ENCODE data around the gene EYA2.

- no peak for TF ChIP-seq CSRNP3 (CRISPR knock-in tag; IDR thresholded peaks at IDR 0.05)
- no peak for TF ChIP-seq RARB (CRISPR knock-in tag; IDR thresholded peaks at IDR 0.05)
- no peak for TF ChIP-seq TSHZ2 (CRISPR knock-in tag; IDR thresholded peaks at IDR 0.05)
- TF ChIP-seq ZFP30 (CRISPR knock-in tag; IDR thresholded peaks at IDR 0.05) = no peak
- no peak for TF ChIP-seq ZFP3 (CRISPR knock-in tag; IDR thresholded peaks at IDR 0.05)
- TF ChIP-seq, protein P1, sequence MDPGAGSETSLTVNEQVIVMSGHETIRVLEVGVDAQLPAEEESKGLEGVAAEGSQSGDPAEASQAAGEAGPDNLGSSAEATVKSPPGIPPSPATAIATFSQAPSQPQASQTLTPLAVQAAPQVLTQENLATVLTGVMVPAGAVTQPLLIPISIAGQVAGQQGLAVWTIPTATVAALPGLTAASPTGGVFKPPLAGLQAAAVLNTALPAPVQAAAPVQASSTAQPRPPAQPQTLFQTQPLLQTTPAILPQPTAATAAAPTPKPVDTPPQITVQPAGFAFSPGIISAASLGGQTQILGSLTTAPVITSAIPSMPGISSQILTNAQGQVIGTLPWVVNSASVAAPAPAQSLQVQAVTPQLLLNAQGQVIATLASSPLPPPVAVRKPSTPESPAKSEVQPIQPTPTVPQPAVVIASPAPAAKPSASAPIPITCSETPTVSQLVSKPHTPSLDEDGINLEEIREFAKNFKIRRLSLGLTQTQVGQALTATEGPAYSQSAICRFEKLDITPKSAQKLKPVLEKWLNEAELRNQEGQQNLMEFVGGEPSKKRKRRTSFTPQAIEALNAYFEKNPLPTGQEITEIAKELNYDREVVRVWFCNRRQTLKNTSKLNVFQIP (CRISPR knock-in tag; IDR thresholded peaks at IDR 0.05; ENCODE audit: borderline replicate concordance, low read depth) = no peak
- no peak for TF ChIP-seq ISL1 (CRISPR knock-in tag; IDR thresholded peaks at IDR 0.05)
Observed at GRCh38 chr20:46991880-46992639, 97.4 kb downstream of the EYA2 start.

All from SK-N-SH treated with all-trans-retinoic acid at 6 μM for 48 hours (cell line).